ENCODE results near the gene AUP1. TPM values are rescaled to one million over a fixed set of nuclear protein-coding genes. Genes with fewer than 3 reads are reported as not detected.

Gene AUP1
- total RNA-seq, 4 donors from 2014 or later = 111 to 170 (median 145) TPM

DNA sequence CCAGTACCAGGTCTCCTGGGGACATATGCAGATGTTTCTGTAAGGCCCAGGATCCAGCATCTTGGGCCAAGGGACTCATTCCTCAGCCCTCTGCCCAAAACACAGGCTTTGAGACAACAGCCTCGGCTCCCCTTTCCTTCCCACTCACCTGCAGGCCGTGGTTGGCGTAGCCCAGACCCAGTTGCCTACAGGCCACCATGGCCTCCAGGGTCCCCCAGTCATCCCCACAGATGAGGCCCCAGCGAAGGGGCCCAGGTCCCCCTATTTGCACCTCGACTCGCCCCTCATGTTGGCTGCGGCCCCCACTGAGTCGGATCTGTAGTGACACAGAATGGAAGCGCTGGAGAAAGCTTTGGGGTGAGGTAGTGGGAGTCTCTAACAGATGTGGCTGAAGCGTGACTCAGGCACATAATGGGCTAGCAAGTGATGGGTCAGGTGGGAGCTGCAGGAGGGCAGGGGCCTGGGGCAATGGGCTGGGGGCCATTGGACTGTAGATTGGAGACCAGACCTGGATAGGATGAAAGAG, 6.0 kb upstream of the AUP1 start:
- WGBS = 90% methylated on average over 10 of the region's 10 CpGs
- no peak for TF ChIP-seq EP300 (IDR thresholded peaks at IDR 0.05)
- no peak for TF ChIP-seq CTCF (IDR thresholded peaks at IDR 0.05)
- no peak for TF ChIP-seq POLR2AphosphoS5 (IDR thresholded peaks at IDR 0.05)
- TF ChIP-seq POLR2A (IDR thresholded peaks at IDR 0.05) = no peak
- no peaks in the 10 kb centered on the region for H3K27me3 ChIP-seq
- no peaks in the 10 kb centered on the region for H3K9me3 ChIP-seq
- H3K4me1 ChIP-seq = peaks cover 15% of the 10 kb centered on the region
- no peak overlapping the region for H3K4me3 ChIP-seq
- DNase-seq (ENCODE audit: low spot score in 2 of 2) = no peak
- no peak overlapping the region for H3K27ac ChIP-seq
- peaks cover 17% of the 10 kb centered on the region for H3K36me3 ChIP-seq

DNA sequence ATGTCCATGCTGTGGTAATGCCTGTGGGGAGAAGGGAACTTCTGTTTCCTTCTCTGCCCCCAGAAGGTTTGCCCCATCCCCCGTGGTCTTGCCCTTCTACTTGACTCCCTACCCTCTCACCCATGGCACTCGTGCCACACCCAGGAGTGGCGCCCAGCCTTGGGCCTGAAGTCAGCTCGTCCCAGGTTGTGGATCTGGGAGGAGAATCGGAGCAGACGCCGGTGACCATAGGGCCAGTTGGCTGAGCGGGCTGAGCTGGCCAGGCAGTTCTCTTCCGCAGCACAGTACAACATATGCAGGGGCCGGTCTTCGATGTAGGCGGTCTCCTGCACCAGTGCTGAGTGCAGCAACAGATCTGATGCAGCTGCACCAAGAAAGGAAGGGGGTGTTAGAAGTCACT, 4.9 kb upstream of the AUP1 start:
- WGBS = 77% methylated on average over 12 of the region's 12 CpGs

DNA sequence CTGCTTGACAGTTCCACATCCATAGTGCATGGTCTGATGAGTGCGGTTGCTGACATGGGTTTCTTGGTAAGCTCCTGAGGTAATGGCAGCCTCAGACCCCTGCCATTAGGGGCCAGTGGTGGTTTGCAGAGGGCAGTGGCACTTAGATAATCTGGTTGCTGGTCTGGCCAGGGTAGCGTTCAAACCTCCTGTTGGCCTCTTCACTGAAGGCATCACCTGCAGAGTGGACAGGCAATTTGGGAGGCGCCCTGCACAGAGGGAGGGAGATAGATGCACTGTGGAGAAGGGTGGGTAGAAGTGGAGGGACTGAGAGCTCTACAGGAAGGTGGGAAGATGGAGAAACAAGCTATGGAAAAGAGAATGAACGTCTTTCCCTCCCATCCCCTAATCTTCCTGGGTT, 4.0 kb upstream of the AUP1 start:
- Histone ChIP-seq H3K36me3 (peaks cover 17% of the 10 kb centered on the region), H3K4me3 (no peak overlapping the region), H3K9me3 (no peaks in the 10 kb centered on the region), H3K27ac (no peak overlapping the region), H3K27me3 (no peaks in the 10 kb centered on the region), H3K4me1 (peaks cover 21% of the 10 kb centered on the region)
- whole genome bisulfite sequencing = 86% methylated on average over 4 of the region's 4 CpGs
- TF ChIP-seq EP300 (IDR thresholded peaks at IDR 0.05) (no peak), POLR2AphosphoS5 (IDR thresholded peaks at IDR 0.05) (no peak)
- no peak for DNase-seq (ENCODE audit: low spot score in 2 of 2)

More for the DNA sequence above, 4.9 kb upstream of the AUP1 start:
- Histone ChIP-seq H3K27ac (no peak overlapping the region), H3K36me3 (peaks cover 17% of the 10 kb centered on the region), H3K4me3 (no peak overlapping the region), H3K4me1 (peaks cover 14% of the 10 kb centered on the region), H3K27me3 (no peaks in the 10 kb centered on the region), H3K9me3 (no peaks in the 10 kb centered on the region)
- DNase-seq (ENCODE audit: low spot score in 2 of 2) = no peak
- TF ChIP-seq POLR2AphosphoS5 (IDR thresholded peaks at IDR 0.05) = no peak

DNA sequence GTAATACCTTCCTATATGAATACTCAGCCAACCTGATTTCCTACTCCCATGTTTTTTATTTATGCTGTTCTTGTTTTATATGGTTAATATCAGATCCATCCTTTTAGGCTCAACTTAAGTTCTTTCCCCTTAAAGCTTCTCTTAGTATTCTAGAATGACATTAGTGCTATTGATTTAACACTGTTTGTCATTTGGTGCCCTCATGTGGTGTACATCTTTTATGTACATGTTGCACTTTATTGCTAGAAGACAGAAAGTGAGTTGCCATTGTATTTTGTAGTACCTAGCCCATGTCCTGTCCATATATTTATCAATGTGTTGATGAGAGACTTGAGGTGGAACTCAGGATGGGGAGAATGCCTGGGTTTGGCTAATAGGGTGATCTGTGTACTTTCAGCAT, 2.7 kb upstream of the AUP1 start:
- TF ChIP-seq EP300 (IDR thresholded peaks at IDR 0.05) = no peak
- DNase-seq (ENCODE audit: low spot score in 2 of 2) = no peak

GRCh38 chr2:74531666-74532065, 2.2 kb upstream of the AUP1 start:
- TF ChIP-seq POLR2AphosphoS5 (IDR thresholded peaks at IDR 0.05) (no peak), POLR2A (IDR thresholded peaks at IDR 0.05) (no peak)
- 83% methylated on average over 7 of the region's 7 CpGs for WGBS

More for the DNA sequence above, 2.7 kb upstream of the AUP1 start:
- H3K4me1 ChIP-seq = peaks cover 30% of the 10 kb centered on the region
- H3K36me3 ChIP-seq = peaks cover 28% of the 10 kb centered on the region
- H3K4me3 ChIP-seq = no peak overlapping the region
- no peaks in the 10 kb centered on the region for H3K27me3 ChIP-seq
- no peaks in the 10 kb centered on the region for H3K9me3 ChIP-seq
- H3K27ac ChIP-seq = no peak overlapping the region

DNA sequence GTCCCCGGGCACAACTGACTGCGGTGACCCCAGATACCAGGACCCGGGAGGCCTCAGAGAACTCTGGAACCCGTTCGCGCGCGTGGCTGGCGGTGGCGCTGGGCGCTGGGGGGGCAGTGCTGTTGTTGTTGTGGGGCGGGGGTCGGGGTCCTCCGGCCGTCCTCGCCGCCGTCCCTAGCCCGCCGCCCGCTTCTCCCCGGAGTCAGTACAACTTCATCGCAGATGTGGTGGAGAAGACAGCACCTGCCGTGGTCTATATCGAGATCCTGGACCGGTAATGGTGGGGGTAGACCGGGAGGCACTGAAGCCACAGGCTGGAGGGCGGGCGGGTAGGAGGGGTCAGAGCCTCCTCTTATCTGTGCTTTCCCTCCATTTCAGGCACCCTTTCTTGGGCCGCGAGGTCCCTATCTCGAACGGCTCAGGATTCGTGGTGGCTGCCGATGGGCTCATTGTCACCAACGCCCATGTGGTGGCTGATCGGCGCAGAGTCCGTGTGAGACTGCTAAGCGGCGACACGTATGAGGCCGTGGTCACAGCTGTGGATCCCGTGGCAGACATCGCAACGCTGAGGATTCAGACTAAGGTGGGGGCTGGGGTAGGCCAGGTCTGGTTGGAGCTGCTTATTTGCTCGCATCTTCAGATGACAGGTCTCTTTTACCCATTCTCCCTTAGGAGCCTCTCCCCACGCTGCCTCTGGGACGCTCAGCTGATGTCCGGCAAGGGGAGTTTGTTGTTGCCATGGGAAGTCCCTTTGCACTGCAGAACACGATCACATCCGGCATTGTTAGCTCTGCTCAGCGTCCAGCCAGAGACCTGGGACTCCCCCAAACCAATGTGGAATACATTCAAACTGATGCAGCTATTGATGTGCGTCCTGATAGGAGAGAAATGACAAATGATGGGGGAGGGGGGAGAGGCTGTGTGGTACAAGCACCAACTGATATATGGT, 1.0 kb upstream of the AUP1 start:
- Histone ChIP-seq H3K36me3 (peaks cover 45% of the 10 kb centered on the region), H3K27me3 (no peaks in the 10 kb centered on the region), H3K4me3 (peak overlapping the region; percentile 80), H3K4me1 (peaks cover 35% of the 10 kb centered on the region), H3K9me3 (no peaks in the 10 kb centered on the region), H3K27ac (peak overlapping the region; percentile 92)
- 4% methylated on average over 26 of the region's 54 CpGs for WGBS
- peak in 1 of 2 donors; percentile 77 for DNase-seq (ENCODE audit: low spot score in 2 of 2)
- TF ChIP-seq POLR2AphosphoS5 (IDR thresholded peaks at IDR 0.05) (no peak), CTCF (IDR thresholded peaks at IDR 0.05) (no peak), POLR2A (IDR thresholded peaks at IDR 0.05) (no peak), EP300 (IDR thresholded peaks at IDR 0.05) (no peak)

More at GRCh38 chr2:74531666-74532065, 2.2 kb upstream of the AUP1 start:
- Histone ChIP-seq H3K27me3 (no peaks in the 10 kb centered on the region), H3K4me1 (peaks cover 30% of the 10 kb centered on the region), H3K36me3 (peaks cover 34% of the 10 kb centered on the region), H3K4me3 (no peak overlapping the region), H3K9me3 (no peaks in the 10 kb centered on the region), H3K27ac (no peak overlapping the region)
- no peak for DNase-seq (ENCODE audit: low spot score in 2 of 2)

- 21% methylated on average over 23 of the region's 29 CpGs for WGBS
Observed at GRCh38 chr2:74528600-74529356, 728 bp downstream of the AUP1 start.

More at GRCh38 chr2:74528600-74529356, 728 bp downstream of the AUP1 start:
- Histone ChIP-seq H3K9me3 (no peaks in the 10 kb centered on the region), H3K4me1 (peaks cover 35% of the 10 kb centered on the region), H3K4me3 (peak overlapping the region; percentile 80), H3K27ac (peak overlapping the region; percentile 92), H3K36me3 (peaks cover 44% of the 10 kb centered on the region), H3K27me3 (no peaks in the 10 kb centered on the region)
- no peak for DNase-seq (ENCODE audit: low spot score in 2 of 2)
- TF ChIP-seq EP300 (IDR thresholded peaks at IDR 0.05) = no peak
- no peak for TF ChIP-seq POLR2A (IDR thresholded peaks at IDR 0.05)
- no peak for TF ChIP-seq POLR2AphosphoS5 (IDR thresholded peaks at IDR 0.05)
- TF ChIP-seq CTCF (IDR thresholded peaks at IDR 0.05) = no peak
